ENCODE results near the gene KIRREL1. TPM values are rescaled to one million over a fixed set of nuclear protein-coding genes. Genes with fewer than 3 reads are reported as not detected.

KIRREL1 gene
- total and polyA plus RNA-seq, 2 of the 13 experiments (the other 11 are each of a cell fraction or from before 2014, with no cell fraction given) = 0.02 to 0.03 TPM

GRCh38 chr1:158062174-158062573 lies 68.7 kb downstream of the KIRREL1 start:
- WGBS (ENCODE audit: low lambda C conversion rate) = 52% methylated on average over 7 of the region's 7 CpGs
- TF ChIP-seq ZFYVE20 (CRISPR knock-in tag; IDR thresholded peaks at IDR 0.05; ENCODE audit: borderline replicate concordance, low read depth) = no peak
- TF ChIP-seq AHDC1 (CRISPR knock-in tag; IDR thresholded peaks at IDR 0.05; ENCODE audit: borderline replicate concordance) = no peak
- TF ChIP-seq MNT (IDR thresholded peaks at IDR 0.05) = no peak
- TF ChIP-seq MYNN (CRISPR knock-in tag; IDR thresholded peaks at IDR 0.05; ENCODE audit: low read depth) = no peak
- no peak for TF ChIP-seq ZNF609 (CRISPR knock-in tag; IDR thresholded peaks at IDR 0.05; ENCODE audit: borderline replicate concordance)
- no peak for TF ChIP-seq ZBED4 (CRISPR knock-in tag; IDR thresholded peaks at IDR 0.05; ENCODE audit: borderline replicate concordance)
- TF ChIP-seq ADNP (CRISPR knock-in tag; IDR thresholded peaks at IDR 0.05) = no peak
- no peak for TF ChIP-seq ARNT (IDR thresholded peaks at IDR 0.05)

More at GRCh38 chr1:158062174-158062573, 68.7 kb downstream of the KIRREL1 start:
- H3K27me3 ChIP-seq (ENCODE audit: control insufficient read depth in 1 of 2, insufficient read depth in 2 of 2, low read length in 2 of 2) = no peaks in the 10 kb centered on the region; a peak in 1 of 5 replicates
- H3K4me1 ChIP-seq (ENCODE audit: insufficient read depth, low read length) = no peaks in the 10 kb centered on the region
- no TSS peak for BruUV-seq (replicated peaks)
- no peak overlapping the region for H3K27ac ChIP-seq (ENCODE audit: extremely low read length, insufficient read depth, low read length)
- ChIA-PET POLR2A (no interaction called here), CTCF (ENCODE audit: low intra/inter-chr PET ratio, low total read pairs) (no interaction called here)
- in situ Hi-C loops (cut with HindIII; ENCODE audit: extremely low pct_ligation_motif_present, low pct_unique_long_range_greater_than_20kb) = no loop called here
- no peak overlapping the region for H3K4me2 ChIP-seq (ENCODE audit: low read depth, low read length)
- no peak overlapping the region for H3K9ac ChIP-seq (ENCODE audit: insufficient read depth, low read depth, low read length)
- no peak overlapping the region for H2AFZ ChIP-seq (ENCODE audit: low read length)
- intact Hi-C loops (cut with micrococcal nuclease; ENCODE audit: unreplicated experiment) = no loop called here
- no peaks in the 10 kb centered on the region for H3K36me3 ChIP-seq (replicated peaks in 1 of 2; ENCODE audit: control insufficient read depth in 1 of 2, insufficient read depth in 2 of 2, low read length in 2 of 2)
- ATAC-seq (no peak), DNase-seq (ENCODE audit: low spot score) (no peak), FAIRE-seq (no peak)
- H3K79me2 ChIP-seq (ENCODE audit: insufficient read depth, low read length) = no peaks in the 10 kb centered on the region
- H4K20me1 ChIP-seq (ENCODE audit: insufficient read depth, low read length) = no peaks in the 10 kb centered on the region
- no peaks in the 10 kb centered on the region for H3K9me3 ChIP-seq (ENCODE audit: low read length)
- no peak overlapping the region for H3K4me3 ChIP-seq (replicated peaks in 1 of 3; ENCODE audit: insufficient read depth in 1 of 3, low read depth in 2 of 3, low read length in 3 of 3)

Measured in HepG2 (cell line).